Measurements from ENCODE around the gene DUSP6.

- no peak for TF ChIP-seq TEAD2 (CRISPR knock-in tag; IDR thresholded peaks at IDR 0.05)
- TF ChIP-seq ZNF644 (CRISPR knock-in tag; IDR thresholded peaks at IDR 0.05; ENCODE audit: low read depth) = no peak
These were observed 11.8 kb upstream of the DUSP6 start for GRCh38 chr12:89364058-89364457.
